ENCODE measurements around the gene ATP2A3.

Gene ATP2A3

DNA sequence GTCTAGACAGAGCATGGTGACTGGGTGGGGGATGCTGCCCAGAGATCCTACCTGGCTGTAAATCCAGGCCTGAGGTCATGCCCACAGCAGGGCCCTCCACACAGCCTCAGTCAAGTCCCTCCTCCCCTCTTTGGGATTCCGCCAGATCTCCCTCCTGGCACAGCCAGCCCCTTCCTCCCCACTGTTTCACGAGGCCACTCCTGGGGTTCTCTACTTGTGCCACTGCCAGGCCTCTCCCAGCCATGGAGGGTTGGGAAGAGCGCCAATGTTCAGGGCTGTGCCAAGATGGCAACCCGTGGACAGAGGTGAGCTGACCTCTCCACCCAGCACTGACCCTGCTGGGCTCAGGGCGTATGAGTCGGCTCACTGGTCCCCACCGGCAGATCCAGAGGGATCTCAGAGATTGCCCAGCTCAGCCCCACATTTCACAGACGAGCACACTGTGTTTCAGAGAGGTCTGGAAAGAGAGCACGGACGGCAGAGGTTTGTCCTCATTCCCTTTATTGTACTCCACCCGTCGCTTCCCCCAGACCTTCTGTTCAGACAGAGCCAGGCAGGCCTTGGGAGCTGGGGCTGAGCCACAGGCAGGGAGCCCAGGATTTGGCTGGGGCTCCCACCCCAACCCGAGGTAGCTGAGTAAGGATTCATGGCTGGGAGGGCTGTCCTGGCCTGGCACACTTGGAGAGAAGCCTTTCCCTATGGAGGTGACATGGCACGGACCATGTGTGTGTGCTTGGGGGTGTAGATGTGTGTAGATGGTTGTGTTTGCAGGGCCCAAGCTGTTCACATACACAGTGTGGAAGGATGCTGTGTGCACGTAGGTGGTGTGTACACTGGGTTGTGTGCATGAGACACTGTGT is 67.9 kb downstream of the ATP2A3 start:
- Histone ChIP-seq H3K4me3 (ENCODE audit: low read length) (no peak overlapping the region), H3K9me3 (ENCODE audit: insufficient read depth, low read depth, low read length) (no peaks in the 10 kb centered on the region), H3K9ac (ENCODE audit: low read depth, low read length) (no peak overlapping the region), H3K36me3 (ENCODE audit: insufficient read depth, low read depth, low read length) (no peaks in the 10 kb centered on the region), H3K27me3 (ENCODE audit: insufficient read depth, low read length) (peaks cover 18% of the 10 kb centered on the region), H3K4me1 (ENCODE audit: insufficient read depth, low read length) (peaks cover 8% of the 10 kb centered on the region; the same call in 1 of the 2 replicates), H3K27ac (ENCODE audit: low read length) (no peak overlapping the region)

DNA sequence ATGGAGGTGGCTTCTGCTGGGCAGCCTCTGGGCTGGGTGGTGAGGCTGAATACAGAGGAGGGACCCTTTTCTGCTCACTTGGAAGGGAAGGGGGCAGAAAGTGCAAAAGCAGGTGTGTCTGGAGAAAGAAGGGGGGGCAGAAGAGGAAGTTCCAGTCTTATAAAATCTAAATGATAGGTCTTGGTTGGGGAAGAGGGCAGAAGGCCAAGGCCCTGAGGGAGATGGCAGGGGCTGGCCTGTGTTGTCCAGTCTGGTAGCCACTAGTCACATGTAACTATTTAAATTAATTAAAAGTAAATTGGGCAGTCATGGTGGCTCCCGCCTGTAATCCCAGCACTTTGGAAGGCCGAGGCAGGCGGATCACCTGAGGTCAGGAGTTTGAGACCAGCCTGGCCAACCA is 68.9 kb downstream of the ATP2A3 start:
- Histone ChIP-seq H3K27me3 (ENCODE audit: insufficient read depth, low read length) (peaks cover 28% of the 10 kb centered on the region), H3K36me3 (ENCODE audit: insufficient read depth, low read depth, low read length) (no peaks in the 10 kb centered on the region), H3K9me3 (ENCODE audit: insufficient read depth, low read depth, low read length) (no peaks in the 10 kb centered on the region), H3K4me1 (ENCODE audit: insufficient read depth, low read length) (peaks cover 10% of the 10 kb centered on the region; the same call in 1 of the 2 replicates), H3K9ac (ENCODE audit: low read depth, low read length) (no peak overlapping the region), H3K4me3 (ENCODE audit: low read length) (no peak overlapping the region), H3K27ac (ENCODE audit: low read length) (no peak overlapping the region)

DNA sequence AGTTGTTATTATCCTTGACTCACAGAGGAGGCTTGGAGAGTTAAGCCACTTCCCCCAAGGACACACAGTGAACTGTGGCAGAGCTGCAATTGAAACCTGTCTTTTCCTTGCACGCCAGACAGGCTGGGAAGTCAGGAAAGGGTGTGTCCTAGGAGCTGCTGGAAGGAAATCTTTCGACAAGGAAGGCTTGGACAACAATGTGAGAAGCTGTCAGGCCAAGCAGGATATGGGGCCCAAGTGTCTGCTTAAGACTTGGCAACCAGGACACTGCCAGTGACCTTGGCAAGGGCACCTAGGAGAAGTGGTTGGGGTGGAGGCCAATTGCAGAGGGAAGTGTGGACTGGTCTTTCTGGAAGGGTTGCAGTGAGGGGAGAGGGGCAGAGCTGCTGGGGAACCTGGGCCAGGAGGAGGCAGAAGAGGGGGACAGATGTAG is 69.3 kb downstream of the ATP2A3 start:
- H3K4me1 ChIP-seq (ENCODE audit: insufficient read depth, low read length), result peaks cover 10% of the 10 kb centered on the region; the same call in 1 of the 2 replicates
- H3K4me3 ChIP-seq (ENCODE audit: low read length), result no peak overlapping the region
- no peak overlapping the region for H3K9ac ChIP-seq (ENCODE audit: low read depth, low read length)
- peaks cover 30% of the 10 kb centered on the region for H3K27me3 ChIP-seq (ENCODE audit: insufficient read depth, low read length)
- H3K36me3 ChIP-seq (ENCODE audit: insufficient read depth, low read depth, low read length), result no peaks in the 10 kb centered on the region
- H3K27ac ChIP-seq (ENCODE audit: low read length), result no peak overlapping the region
- no peaks in the 10 kb centered on the region for H3K9me3 ChIP-seq (ENCODE audit: insufficient read depth, low read depth, low read length)

DNA sequence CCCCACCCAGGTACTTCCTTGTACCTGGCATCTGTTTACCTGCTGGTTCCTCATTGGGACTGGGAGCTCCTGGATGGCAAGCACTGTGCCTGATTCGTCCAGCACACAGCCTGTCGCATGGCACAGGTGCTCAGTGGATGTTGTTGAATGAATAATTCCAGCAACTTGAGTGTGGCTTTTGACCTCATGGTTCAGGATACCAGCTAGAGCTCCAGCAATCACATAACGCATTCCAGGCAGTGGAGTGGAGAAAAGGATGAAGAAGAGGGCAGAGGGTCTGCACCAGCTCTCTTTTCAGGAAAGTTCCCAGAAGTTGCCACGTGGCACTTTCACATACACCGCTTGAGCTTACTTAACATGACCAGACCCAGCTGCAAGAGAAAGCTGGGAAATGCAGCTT is 70.0 kb downstream of the ATP2A3 start:
- H3K27me3 ChIP-seq (ENCODE audit: insufficient read depth, low read length), result peaks cover 30% of the 10 kb centered on the region
- H3K9me3 ChIP-seq (ENCODE audit: insufficient read depth, low read depth, low read length), result no peaks in the 10 kb centered on the region
- H3K9ac ChIP-seq (ENCODE audit: low read depth, low read length), result no peak overlapping the region
- no peak overlapping the region for H3K27ac ChIP-seq (ENCODE audit: low read length)
- H3K36me3 ChIP-seq (ENCODE audit: insufficient read depth, low read depth, low read length), result no peaks in the 10 kb centered on the region
- H3K4me1 ChIP-seq (ENCODE audit: insufficient read depth, low read length), result peaks cover 12% of the 10 kb centered on the region; the same call in 1 of the 2 replicates
- H3K4me3 ChIP-seq (ENCODE audit: low read length), result no peak overlapping the region

DNA sequence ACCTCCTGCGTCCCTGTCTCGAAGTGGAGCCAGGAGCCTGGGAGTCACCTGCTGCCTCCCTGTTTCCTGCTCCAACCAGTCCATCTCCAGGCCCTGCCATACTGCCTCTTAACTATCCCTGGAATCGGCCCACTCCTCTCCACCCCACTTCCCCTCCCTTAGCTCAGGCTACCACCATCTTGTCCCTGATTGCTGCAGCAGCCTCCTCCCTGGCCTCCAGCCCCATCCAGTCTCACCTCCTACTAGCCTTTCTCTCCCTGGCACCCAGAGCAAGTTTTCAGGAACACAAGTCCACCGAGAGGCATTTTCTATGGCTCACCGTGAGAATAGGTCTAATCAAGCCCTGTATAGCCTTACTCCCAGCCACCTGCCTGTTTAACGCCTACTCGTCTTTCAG is 70.5 kb downstream of the ATP2A3 start:
- no peak overlapping the region for H3K27ac ChIP-seq (ENCODE audit: low read length)
- peaks cover 12% of the 10 kb centered on the region; the same call in 1 of the 2 replicates for H3K4me1 ChIP-seq (ENCODE audit: insufficient read depth, low read length)
- peaks cover 30% of the 10 kb centered on the region for H3K27me3 ChIP-seq (ENCODE audit: insufficient read depth, low read length)
- H3K36me3 ChIP-seq (ENCODE audit: insufficient read depth, low read depth, low read length), result no peaks in the 10 kb centered on the region
- peak overlapping the region; percentile 58 for H3K4me3 ChIP-seq (ENCODE audit: low read length)
- peak overlapping the region; percentile 49; the same call in 1 of the 2 replicates for H3K9ac ChIP-seq (ENCODE audit: low read depth, low read length)
- no peaks in the 10 kb centered on the region for H3K9me3 ChIP-seq (ENCODE audit: insufficient read depth, low read depth, low read length)

DNA sequence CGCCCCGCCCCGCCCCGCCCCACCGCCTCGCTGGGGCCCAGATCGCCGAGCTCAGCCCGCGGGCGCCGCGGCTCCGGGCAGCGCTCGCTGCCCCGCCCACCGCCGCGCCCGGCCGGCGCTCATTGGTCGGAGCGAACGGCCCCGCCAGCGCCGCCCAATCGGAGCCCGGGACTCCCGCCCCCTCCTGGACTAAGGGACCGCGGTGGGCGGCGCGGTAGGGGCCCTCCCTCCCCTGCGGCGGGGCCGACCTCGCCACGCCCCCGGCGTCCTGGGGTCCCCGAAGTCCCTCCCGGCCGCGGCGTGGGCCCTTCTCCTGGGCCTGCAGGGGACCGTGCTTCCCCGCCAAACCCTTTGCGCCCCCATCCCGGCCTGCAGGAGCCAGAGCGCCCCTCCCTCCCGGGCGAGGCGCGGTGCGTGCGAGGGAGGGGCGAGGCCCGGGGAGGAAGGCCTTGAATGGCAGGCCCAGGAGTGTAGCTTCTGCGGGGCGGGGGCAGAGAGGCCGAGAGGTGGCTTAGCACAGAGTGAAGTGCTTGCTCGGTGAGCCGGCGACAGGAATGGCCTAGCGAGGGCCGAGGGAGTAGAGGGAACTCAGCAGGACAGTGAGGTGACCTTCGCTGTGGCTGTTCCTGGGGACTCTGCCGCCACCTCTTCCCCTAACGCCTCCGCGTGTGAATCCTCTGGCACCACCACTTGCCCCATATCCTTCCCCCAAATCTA is 71.1 kb downstream of the ATP2A3 start, which contains the start of gene CAMKK1:
Gene CAMKK1, minus strand, starts transcription at position 51 of the 717 bp plus-strand sequence. CDS start 7,366 bp downstream, outside the sequence.
- Histone ChIP-seq H3K27ac (ENCODE audit: low read length) (no peak within 1 kb of the TSS), H3K27me3 (ENCODE audit: insufficient read depth, low read length) (peaks cover 30% of the 10 kb centered on the region), H3K4me3 (ENCODE audit: low read length) (peak within 1 kb of the TSS; percentile 69), H3K4me1 (ENCODE audit: insufficient read depth, low read length) (peaks cover 15% of the 10 kb centered on the region; the same call in 1 of the 2 replicates), H3K9ac (ENCODE audit: low read depth, low read length) (peak within 1 kb of the TSS; percentile 49; the same call in 1 of the 2 replicates), H3K36me3 (ENCODE audit: insufficient read depth, low read depth, low read length) (no peaks in the 10 kb centered on the region), H3K9me3 (ENCODE audit: insufficient read depth, low read depth, low read length) (no peaks in the 10 kb centered on the region)

DNA sequence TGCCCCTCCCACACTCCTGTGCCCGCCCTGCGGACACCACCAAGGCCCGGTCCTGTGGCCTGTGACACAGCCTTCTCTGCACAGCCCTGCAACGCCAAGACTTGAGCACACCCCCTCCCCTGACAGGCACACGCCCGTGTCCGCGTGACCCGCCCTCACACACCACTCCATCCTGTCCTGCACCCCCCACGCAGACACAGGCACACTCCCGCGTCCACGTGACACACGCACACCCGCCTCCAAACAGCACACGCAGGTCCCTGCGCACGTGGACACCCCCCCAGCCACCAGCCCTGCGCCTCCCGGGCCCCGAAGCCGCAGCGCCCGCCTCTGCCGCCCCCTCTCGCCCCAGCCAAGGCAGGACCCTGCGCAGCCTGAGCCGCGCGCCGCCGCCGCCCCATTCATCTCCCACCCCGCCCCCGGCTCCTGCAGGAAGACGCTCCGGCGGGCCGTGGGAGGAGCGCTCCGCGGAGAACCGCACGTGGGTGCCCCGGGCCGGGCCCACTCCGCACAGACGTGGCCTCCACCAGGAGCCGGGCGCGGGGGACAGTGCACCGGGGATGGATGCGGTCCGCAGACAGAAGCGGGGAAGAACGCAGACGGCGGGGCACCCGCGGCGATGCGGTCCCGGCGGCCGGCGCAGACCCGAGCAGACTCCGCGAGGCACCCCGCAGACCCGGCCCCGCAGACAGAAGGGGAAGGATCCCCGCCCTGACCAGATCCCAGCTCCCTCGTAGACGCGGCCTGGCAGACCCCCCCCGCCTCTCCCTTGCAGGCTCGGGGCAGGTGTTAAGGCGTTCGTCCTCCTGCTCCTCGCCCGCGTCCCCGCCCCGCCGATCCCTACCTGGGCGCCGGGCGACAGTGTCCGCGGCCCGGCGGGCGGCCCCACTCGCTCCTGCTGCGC is 71.9 kb downstream of the ATP2A3 start:
- Histone ChIP-seq H3K4me1 (ENCODE audit: insufficient read depth, low read length) (peaks cover 20% of the 10 kb centered on the region; the same call in 1 of the 2 replicates), H3K27ac (ENCODE audit: low read length) (no peak overlapping the region), H3K27me3 (ENCODE audit: insufficient read depth, low read length) (peaks cover 30% of the 10 kb centered on the region), H3K36me3 (ENCODE audit: insufficient read depth, low read depth, low read length) (no peaks in the 10 kb centered on the region), H3K4me3 (ENCODE audit: low read length) (peak overlapping the region; percentile 69; the same call in 1 of the 2 replicates), H3K9me3 (ENCODE audit: insufficient read depth, low read depth, low read length) (no peaks in the 10 kb centered on the region), H3K9ac (ENCODE audit: low read depth, low read length) (no peak overlapping the region; the same call in 1 of the 2 replicates)

DNA sequence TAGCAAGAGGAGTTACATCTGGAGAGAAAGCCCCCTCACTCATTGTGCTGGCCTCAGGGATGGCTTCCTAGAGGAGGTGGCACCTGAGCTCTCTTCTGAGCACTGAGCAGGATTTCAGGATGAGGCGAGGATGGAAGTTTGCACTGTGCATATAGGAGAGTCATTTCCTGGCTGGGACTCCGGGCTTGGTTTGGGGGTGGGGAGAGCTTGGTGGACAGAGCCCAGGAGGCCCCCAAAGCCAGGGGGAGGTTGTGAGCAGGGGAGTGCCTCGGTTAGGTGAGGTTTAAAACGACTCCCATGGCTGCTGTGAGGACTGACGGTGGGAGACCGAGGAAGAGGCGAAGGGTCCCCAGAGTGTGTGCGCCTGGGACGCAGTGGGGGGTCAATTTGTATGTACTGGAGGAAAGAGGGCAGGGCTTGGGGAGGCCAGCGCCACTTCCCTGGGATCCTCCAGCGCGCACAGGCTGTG is 72.6 kb downstream of the ATP2A3 start:
- Histone ChIP-seq H3K4me1 (ENCODE audit: insufficient read depth, low read length) (peaks cover 20% of the 10 kb centered on the region; the same call in 1 of the 2 replicates), H3K27me3 (ENCODE audit: insufficient read depth, low read length) (peaks cover 30% of the 10 kb centered on the region), H3K36me3 (ENCODE audit: insufficient read depth, low read depth, low read length) (no peaks in the 10 kb centered on the region), H3K9me3 (ENCODE audit: insufficient read depth, low read depth, low read length) (no peaks in the 10 kb centered on the region), H3K27ac (ENCODE audit: low read length) (no peak overlapping the region), H3K4me3 (ENCODE audit: low read length) (peak overlapping the region; percentile 69; the same call in 1 of the 2 replicates), H3K9ac (ENCODE audit: low read depth, low read length) (no peak overlapping the region)

DNA sequence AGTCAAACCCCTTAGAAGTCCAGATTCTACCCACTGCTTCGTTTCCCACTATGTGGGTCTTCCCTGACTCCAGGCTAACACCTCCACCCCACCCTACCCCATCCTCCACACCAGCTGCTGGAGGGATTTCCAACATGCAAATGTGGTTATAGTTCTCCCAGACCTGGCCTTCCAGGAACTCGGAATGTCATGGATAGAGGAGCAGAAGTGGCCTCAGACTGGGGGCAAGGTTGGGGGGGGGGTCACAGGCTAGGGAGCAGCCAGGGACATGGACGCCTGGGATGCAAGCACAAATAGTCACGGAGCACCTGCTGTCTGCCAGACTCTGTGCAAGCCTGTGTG is 73.4 kb downstream of the ATP2A3 start:
- Histone ChIP-seq H3K27me3 (ENCODE audit: insufficient read depth, low read length) (peaks cover 30% of the 10 kb centered on the region), H3K4me1 (ENCODE audit: insufficient read depth, low read length) (peaks cover 20% of the 10 kb centered on the region; the same call in 1 of the 2 replicates), H3K9ac (ENCODE audit: low read depth, low read length) (no peak overlapping the region), H3K9me3 (ENCODE audit: insufficient read depth, low read depth, low read length) (no peaks in the 10 kb centered on the region), H3K4me3 (ENCODE audit: low read length) (no peak overlapping the region), H3K36me3 (ENCODE audit: insufficient read depth, low read depth, low read length) (no peaks in the 10 kb centered on the region), H3K27ac (ENCODE audit: low read length) (no peak overlapping the region)

DNA sequence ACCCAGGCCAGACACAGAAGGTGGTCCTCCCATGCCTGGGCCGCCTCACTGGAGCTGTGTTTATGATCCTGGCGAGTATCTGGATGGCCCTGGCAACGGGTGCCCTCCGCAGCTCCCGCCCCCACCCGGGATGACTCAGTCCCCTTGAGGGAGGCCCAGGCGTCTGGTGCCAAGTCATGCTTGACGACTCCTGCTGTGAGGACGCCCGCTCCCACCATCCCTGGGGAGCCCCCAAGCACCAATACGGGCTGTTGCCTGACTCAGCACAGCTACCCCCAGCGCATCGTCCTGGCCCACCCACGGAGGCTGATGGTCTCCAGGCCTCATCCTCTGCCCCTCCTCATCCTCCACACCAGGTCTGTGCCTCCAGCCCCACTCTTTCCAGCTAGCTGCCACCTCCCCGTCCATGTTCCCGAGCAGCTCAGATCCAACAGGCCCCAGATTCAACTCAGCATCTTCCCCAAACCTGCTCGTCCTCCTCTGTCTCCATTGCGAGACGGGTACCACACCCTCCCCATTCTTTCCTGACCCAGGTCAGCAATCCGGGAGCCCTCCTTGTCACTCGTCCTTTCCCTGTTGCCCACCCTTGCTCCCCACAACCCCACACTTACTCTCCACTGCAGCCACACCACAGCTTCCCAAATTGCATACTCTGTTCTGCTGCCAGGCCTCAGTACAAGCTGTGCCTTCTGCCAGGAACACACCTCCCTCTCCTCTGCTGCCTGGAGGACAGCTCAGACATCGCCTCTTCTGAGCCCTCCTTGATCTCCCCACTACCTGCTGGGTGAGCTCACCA is 74.0 kb downstream of the ATP2A3 start:
- H3K4me1 ChIP-seq (ENCODE audit: insufficient read depth, low read length), result peaks cover 20% of the 10 kb centered on the region; the same call in 1 of the 2 replicates
- peaks cover 30% of the 10 kb centered on the region for H3K27me3 ChIP-seq (ENCODE audit: insufficient read depth, low read length)
- H3K36me3 ChIP-seq (ENCODE audit: insufficient read depth, low read depth, low read length), result no peaks in the 10 kb centered on the region
- no peak overlapping the region for H3K27ac ChIP-seq (ENCODE audit: low read length)
- no peak overlapping the region for H3K4me3 ChIP-seq (ENCODE audit: low read length)
- H3K9ac ChIP-seq (ENCODE audit: low read depth, low read length), result no peak overlapping the region
- H3K9me3 ChIP-seq (ENCODE audit: insufficient read depth, low read depth, low read length), result no peaks in the 10 kb centered on the region

All from iPS-20b (cell line).